ENCODE data around the gene PARN. TPM values are rescaled to one million over a fixed set of nuclear protein-coding genes. Genes with fewer than 3 reads are reported as not detected.

PARN gene
- total and polyA plus RNA-seq, 12 donors: 11.7 to 121 (median 35.6) TPM

GRCh38 chr16:14493791-14494190 is 136.3 kb downstream of the PARN start:
- TF ChIP-seq CTCF (IDR thresholded peaks at IDR 0.05) (no peak), POLR2A (IDR thresholded peaks at IDR 0.05) (no peak)
- Histone ChIP-seq H3K4me1 (replicated peaks in 1 of 2) (peaks cover 24 to 40% of the 10 kb centered on the region in 2 donors), H3K36me3 (replicated peaks in 1 of 2) (no peaks in the 10 kb centered on the region)

GRCh38 chr16:14492614-14493013 is 137.4 kb downstream of the PARN start:
- DNase-seq: no peak
- intact Hi-C loops (cut with DNase I): no loop called here
- Histone ChIP-seq H3K36me3 (replicated peaks in 1 of 2) (no peaks in the 10 kb centered on the region), H3K4me1 (replicated peaks in 1 of 2) (peaks cover 25 to 43% of the 10 kb centered on the region in 2 donors), H3K9me3 (replicated peaks in 1 of 3) (no peaks in the 10 kb centered on the region), H3K4me3 (no peak overlapping the region), H3K27ac (peak overlapping the region in 2 of 5 donors; percentile 54 to 62), H3K27me3 (no peaks in the 10 kb centered on the region)
- TF ChIP-seq POLR2A (IDR thresholded peaks at IDR 0.05) (no peak), CTCF (IDR thresholded peaks at IDR 0.05) (no peak)
- WGBS, 4 donors: 81 to 89% (median 82%) methylated on average over 2 of the region's 2 CpGs

More at GRCh38 chr16:14493791-14494190, 136.3 kb downstream of the PARN start:
- WGBS, 4 donors: 94 to 100% (median 98%) methylated on average over 5 of the region's 5 CpGs
- H3K9me3 ChIP-seq (replicated peaks in 1 of 3): no peaks in the 10 kb centered on the region
- no peak overlapping the region for H3K4me3 ChIP-seq
- no peaks in the 10 kb centered on the region for H3K27me3 ChIP-seq
- intact Hi-C loops (cut with DNase I): no loop called here
- no peak for DNase-seq
- no peak overlapping the region for H3K27ac ChIP-seq

- H3K27ac ChIP-seq: peak overlapping the region in 4 of 5 donors; percentile 7 to 62 (median 52)
- no peaks in the 10 kb centered on the region for H3K27me3 ChIP-seq
- H3K9me3 ChIP-seq (replicated peaks in 1 of 3): no peaks in the 10 kb centered on the region
- 49 to 60% (median 55%) methylated on average over 9 to 11 of the region's 11 CpGs for WGBS, 4 donors
- H3K36me3 ChIP-seq (replicated peaks in 1 of 2): no peaks in the 10 kb centered on the region
- no peak for DNase-seq
- H3K4me1 ChIP-seq (replicated peaks in 1 of 2): peaks cover 31 to 49% of the 10 kb centered on the region in 2 donors
- H3K4me3 ChIP-seq: no peak overlapping the region
- no peak for TF ChIP-seq POLR2A (IDR thresholded peaks at IDR 0.05)
- TF ChIP-seq CTCF (IDR thresholded peaks at IDR 0.05): no peak
- intact Hi-C loops (cut with DNase I): no loop called here
Measured at GRCh38 chr16:14491861-14492529, 138.1 kb downstream of the PARN start.

- Histone ChIP-seq H3K36me3 (replicated peaks in 1 of 2) (no peaks in the 10 kb centered on the region), H3K27ac (peak overlapping the region in 3 of 5 donors; percentile 4 to 42 (median 40)), H3K27me3 (no peaks in the 10 kb centered on the region), H3K4me3 (no peak overlapping the region), H3K4me1 (replicated peaks in 1 of 2) (peaks cover 39 to 53% of the 10 kb centered on the region in 2 donors), H3K9me3 (replicated peaks in 1 of 3) (no peaks in the 10 kb centered on the region)
- intact Hi-C loops (cut with DNase I): no loop called here
- WGBS, 4 donors: 53 to 75% (median 63%) methylated on average over 4 of the region's 4 CpGs
- TF ChIP-seq POLR2A (IDR thresholded peaks at IDR 0.05) (peak in 1 of 2 donors; percentile 19), CTCF (IDR thresholded peaks at IDR 0.05) (no peak)
- DNase-seq: peak in 2 of 7 donors; percentile 52 to 66
Measured at GRCh38 chr16:14490235-14490634, 139.8 kb downstream of the PARN start.

Measured in adrenal gland (tissue), 12 donors.